HG03064 (cell line): ENCODE data around the gene MSI1.
"Not testable (repeated sequence)": the region's sequence is repeated elsewhere in the genome, so short reads cannot be mapped to it uniquely, and the experiment has no call there.

Source experiments
- ATAC-seq: cut with Tn5 transposase; IDR thresholded peaks from one replicate; pipeline ENCODE4 v1.9.1; 2021; ENCODE audit warnings: low read depth; ENCODE audit not compliant: unreplicated experiment

Gene MSI1

DNA sequence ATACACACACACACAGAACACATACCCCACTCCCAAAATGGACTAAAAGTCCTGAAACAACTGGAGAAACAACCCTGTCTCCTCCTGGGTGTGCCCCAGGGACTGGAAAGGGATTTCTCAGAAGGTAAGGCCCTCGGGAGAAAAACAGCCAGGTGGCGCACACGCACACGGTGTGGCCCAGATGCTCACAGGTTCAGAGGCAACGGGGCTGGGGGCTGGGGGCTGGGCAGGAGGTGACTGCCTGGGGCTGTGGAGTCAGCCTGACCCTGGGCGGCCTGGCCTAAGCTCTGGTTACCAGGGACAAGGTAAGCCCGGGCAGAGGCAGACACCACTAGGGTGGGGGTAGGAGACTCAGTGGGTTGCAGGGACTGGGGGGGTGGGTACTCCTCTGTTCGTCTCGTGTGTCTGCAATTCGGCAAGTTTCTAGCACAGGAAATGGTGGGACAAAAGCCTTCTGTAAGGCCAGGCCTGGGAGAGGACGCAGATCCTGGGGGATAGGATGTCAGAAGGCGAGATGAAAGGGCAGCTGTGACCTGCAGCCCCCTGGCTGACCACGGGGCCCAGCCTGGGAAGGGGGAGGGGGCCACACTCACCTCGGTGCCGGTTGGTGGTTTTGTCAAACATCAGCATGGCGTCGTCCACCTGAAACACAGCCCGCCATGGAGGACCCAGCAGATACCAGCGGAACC, 10.4 kb downstream of the MSI1 start:
- ATAC-seq = no peak

DNA sequence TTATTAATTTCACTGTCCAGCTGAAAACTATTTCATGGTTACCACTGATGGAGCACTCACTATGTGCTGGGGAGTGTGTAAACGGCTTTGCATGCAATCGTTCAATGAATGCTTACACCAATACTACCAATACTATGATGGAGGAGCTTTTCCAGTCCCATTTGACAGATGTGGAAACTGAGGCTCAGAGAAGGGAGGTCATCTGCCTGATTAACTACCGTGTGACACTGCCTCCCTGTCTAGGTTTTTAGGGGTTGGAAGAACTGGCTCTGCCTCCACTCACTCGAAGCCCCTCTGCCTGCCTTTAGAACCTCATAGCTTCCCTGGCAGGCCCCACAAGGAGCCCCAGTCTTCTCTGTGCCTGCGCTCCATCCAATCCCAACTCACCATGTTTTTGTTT, 11.9 kb downstream of the MSI1 start:
- ATAC-seq = no peak

DNA sequence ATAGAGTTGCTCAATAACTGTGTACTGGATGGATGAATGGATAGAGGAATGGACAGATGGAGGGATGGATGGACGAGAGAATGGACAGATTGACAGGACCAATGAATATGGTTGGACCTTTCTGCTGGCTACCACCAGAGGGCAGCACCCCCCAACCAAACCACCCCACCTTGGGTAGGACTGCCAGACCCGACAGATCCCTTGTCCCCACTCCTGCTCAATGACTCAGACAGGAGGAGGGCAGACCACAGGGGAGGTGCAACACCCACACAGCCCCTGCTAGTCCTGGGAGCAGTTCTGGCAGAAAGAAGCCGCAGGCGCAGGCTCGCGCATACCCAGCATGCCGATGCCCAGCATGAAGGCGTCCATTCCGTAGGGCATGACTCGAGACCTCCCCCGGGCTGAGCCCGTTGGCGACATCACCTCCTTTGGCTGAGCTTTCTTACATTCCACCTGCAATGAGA, 12.4 kb downstream of the MSI1 start:
- no peak for ATAC-seq

DNA sequence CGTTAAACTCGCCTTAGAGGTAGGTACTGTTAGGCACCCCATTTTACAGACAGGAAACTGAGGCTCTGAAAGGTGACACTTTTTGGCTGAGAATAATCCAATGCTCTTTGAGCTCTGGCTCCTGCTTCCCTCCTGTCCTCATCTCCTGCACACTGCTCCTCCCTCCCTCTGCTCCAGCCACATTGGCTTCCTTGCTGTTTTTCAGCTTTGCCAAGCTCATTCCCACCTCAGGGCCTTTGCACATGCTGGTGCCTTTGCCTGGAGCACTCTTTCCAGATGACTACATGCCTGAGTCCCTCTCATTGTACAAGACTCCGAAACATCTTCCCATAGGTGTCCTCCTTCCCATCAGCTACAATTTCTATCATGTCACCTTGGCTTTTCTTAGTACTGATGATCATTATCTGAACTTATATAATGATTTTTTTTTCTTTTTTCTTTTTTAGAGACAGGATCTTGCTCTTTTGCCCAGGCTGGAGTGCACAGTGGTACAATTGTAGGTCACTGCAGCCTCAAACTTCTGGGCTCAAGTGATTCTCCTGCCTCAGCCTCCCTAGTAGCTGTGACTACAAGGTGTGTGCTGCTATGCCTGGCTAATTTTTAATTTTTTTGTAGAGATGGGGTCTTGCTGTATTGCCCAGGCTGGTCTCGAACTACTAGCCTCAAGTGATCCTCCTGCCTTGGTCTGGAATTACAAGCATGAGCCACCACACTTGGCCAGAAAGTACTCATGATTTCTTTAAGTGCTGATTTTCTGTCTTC, 15.2 kb downstream of the MSI1 start:
- no peak for ATAC-seq

DNA sequence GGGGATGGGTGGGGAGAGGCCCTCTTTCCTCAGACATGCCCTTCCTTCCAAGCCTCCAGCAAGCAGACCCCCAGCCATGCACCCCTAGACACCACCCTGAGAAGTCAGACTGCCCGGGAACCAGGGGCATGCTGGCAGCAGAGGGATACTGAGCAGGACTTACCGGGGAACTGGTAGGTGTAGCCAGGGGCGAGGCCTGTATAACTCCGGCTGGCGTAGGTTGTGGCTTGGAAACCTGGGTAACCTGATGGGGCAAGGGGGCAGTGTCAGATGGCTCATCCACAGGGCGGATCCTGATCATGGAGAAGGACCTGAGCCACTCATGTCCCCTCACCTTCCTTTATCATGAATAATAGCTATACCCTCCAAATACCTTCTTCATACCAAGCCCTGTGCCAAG, 15.8 kb downstream of the MSI1 start:
- ATAC-seq = no peak

DNA sequence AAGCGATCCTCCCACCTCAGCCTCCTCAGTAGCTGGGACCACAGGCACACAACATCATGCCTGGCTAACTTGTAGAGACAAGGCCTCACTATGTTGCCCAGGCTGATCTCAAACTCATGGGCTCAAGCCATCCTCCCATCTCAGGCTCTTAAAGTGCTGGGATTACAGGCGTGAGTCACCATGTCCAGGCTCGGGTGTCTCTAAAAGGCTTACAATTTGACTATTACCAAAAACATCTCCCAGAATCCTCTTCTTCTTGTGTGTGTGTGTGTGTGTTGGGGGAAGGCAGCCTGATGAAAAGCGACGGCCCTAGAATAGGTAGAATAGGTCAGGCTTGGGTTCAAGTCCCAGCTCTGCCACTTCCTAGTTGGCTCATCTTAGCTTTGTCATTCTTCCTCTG, 16.8 kb downstream of the MSI1 start:
- ATAC-seq = no peak

DNA sequence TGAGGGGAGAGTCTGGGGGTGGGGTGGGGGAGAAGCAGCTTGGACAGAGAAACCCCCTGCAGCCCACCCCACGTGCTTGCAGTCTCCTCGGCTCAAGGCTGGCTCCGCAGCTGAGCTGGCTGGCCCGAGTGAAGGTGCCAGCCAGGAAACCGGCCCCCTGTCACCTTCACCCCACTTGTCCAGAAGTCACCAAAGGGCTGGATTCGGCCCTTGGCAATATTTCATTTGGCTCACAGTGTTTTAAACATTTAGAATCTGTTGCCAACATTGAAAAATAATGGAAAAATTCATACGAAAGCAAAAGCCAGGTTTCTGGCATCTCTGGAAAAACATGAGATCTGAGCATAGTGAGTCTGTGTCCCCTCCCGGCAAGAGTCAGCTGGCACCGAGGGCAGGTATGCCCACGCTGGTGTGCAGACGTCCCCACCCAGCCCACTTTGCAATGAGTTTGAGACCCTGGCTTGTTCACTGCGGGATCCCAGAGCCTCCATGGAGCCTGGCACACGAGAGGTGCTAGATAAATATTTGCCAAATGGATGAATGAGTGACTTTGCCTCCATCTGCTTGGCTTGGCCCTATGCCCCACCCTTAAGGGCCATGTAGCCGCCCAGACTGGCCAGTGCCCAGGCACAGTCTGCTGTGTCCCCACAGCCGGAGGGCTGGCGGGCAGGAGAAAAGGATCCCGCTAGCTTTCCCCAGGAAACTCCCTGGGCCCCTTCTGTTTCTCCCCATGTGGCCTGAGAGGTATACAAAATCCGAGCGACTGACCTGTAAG, 18.2 kb downstream of the MSI1 start:
- no peak for ATAC-seq

DNA sequence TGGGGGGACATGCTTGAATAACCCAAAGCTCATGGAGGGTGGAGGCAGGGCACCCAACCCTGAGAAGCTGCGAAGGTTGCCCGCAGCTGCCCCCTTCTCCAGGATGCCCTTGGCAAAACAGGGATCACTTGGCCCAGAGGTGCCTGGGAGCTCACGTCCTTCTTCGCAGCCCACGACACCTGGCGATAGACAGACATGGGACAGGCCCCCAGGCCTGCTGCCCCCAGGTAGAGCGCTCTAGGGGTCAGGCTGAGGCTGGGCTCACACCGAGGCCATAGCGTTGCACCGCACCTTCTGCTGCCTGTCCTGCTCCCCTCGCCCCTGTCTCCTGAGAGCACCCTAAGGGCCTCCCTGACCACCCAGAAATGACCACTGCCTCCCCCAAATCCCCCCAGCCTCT, 21.2 kb downstream of the MSI1 start:
- no peak for ATAC-seq

DNA sequence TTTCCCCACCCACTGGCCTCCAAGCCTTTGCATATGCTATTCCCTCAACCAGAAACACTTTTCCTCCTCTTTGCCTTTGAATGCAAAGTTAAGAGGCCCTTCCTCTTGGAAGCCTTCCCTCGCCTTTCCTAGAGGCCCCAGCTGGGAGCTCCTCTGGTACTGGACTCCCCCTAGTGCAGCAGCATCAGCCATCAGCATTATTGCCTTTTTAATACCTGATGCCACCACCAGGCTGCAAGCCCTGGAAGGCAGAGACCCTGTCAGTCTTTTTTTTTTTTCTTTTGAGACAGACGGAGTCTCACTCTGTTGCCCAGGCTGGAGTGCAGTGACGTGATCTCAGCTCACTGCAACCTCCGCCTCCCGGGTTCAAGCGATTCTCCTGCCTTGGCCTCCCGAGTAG, 22.3 kb downstream of the MSI1 start:
- ATAC-seq = no peak

DNA sequence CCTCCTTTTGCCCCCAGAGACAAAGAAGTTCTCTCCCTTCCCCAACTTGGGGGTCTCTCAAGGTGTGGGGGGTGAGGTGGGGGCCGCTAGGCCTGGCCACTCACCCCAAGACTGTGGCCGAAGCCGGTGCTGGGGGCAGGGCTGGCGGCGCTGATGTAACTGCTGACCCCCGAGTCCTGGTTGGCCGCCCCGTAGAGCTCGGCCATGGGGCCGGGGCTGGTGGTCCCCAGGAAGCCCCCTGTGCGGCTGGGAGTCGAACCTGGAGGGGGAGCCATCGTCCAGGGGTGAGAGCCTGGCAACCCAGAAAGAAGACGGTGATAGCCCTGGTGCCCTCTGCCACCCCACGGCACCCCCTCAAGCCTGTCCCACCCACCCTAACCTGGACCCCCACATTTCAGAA, 22.9 kb downstream of the MSI1 start:
- no peak for ATAC-seq

DNA sequence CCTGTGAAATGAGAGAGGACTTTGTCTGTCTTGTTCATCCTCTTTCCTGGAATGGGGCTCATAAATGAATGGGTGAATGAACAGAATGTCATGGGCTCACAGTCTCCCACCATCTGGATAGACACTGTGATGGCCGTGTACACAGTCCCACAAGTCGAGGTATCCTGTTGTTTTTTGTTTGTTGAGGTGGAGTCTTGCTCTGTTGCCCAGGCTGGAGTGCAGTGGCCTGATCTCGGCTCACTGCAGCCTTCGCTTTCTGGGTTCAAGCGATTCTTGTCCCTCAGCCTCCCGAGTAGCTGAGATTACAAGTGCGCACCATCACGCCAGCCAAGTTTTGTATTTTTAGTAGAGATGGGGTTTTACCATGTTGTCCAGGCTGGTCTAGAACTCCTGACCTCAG, 25.3 kb downstream of the MSI1 start:
- ATAC-seq = no peak

DNA sequence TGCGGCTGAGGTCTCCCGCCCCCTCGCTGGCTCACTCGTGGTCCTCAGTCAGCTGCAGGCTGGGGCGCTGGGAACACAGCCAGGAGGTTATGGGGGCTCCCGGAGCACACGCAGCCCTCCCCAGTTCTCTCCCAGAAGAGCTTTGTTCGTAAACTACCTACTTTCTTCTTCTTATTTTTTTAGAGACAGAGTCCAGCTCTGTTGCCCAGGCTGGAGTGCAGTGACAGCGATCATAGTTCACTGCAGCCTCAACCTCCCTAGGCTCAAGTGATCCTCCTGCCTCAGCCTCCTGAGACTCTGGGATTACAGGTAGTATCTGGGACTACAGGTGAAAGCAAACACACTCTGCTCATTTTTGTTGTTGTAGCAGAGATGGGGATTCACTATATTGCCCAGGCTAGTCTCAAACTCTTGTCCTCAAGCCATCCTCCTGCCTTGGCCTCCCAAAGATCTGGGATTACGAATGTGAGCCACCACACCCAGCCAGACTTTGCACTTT, 25.9 kb downstream of the MSI1 start:
- ATAC-seq = no peak

DNA sequence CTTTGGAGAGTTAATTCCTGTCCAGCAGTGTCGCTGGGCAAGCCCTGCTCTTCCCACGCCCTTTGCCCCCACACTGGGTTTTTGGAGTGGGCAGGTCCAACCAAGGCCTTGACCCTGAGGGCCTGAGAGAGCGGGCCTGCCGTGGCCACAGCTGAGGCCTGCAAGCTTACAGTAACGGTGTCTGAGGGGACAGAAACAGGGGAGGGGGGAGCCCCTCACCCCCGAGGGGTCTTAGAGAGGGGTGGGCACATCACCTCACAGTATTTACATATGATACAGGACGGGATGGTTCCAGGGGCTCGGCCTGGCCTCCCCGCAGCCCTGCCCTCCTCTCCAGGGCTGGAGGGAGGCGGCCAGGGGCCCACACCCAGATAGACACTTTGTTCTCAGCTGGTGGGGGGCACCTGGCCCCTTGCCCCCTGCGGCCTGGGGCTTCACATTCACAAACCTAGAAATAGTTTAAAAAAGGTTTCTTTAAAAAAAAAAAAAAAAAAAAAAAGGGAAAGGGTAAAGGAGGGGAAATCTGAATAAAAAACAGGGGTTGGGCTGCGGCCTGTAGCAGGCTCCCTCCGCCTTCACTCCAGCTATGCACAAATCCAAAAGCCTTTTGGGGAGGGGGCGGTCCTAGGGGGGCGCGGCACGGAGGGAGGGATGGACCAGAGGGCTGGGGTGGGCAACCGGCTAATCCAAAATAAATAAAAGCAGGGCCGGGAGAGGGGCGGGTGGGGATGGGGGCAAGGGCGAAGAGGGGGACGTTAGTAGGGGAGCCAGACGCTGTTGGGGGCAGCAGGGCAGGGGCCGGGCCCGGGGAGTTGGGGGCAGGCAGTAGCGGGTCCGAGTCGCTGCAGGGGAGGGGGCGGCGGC, 26.6 kb downstream of the MSI1 start:
- ATAC-seq = no peak

DNA sequence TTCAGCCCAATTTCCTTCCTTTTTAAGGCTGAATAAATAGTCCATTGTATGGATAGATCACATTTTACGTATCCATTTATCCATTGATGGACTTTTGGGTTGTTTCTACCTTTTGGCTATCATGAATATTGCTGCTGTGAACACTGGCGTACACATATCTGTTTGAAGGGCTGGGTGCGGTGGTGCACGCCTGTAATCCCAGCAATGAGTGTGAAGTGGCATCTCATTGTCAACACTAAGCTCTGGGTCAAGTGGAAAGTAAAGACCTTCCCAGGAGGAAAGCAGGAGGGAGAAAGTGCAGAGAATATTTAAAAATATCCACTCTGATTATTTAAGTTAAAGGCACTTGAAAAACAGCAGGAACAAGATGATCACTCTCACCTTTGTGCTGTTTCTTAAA, 29.7 kb downstream of the MSI1 start:
- ATAC-seq = no peak

DNA sequence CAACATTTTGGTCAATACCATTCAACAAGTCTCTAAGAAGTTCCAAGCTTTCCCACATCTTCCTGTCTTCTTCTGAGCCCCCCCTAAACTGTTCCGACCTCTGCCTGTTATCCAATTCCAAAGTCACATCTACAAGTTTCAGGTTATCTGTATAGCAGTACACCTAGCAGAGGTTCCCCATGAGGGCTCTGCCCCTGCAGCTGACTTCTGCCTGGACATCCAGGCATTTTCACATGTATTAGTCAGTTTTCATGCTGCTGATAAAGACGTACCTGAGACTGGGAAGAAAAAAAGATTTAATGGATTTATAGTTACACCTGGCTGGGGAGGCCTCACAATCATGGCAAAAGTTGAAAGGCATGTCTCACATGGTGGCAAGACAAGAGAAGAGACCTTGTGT, 31.2 kb downstream of the MSI1 start:
- ATAC-seq = no peak

DNA sequence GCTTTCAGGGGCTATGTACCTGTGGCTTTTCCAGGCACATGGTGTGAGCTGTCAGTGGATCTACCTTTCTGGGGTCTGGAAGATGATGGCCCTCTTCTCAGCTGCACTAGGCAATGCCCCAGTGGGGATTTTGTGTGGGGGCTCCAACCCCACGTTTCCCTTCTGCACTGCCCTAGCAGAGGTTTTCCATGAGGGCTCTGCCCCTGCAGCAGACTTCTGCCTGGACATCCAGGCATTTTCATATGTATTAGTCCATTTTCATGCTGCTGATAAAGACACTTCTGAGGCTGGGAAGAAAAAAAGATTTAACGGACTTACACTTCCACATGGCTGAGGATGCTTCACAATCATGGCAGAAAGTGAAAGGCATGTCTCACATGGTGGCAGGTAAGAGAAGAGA, 32.6 kb downstream of the MSI1 start:
- not testable (repeated sequence) for ATAC-seq

DNA sequence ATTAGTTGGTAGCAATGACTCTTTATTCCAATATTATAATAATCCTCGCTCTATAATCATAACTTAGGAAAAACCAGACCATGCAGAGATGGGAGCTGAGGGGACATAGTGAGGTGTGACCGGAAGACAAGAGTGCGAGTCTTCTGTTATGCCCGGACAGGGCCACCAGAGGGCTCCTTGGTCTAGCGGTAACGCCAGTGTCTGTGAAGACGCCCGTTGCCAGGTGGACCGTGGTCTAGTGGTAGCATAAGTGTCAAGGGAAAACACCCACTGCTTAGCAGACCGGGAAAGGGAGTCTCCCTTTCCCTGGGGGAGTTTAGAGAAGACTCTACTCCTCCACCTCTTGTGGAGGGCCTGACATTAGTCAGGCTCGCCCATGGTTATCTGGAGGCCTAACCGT, 33.5 kb downstream of the MSI1 start:
- not testable (repeated sequence) for ATAC-seq

DNA sequence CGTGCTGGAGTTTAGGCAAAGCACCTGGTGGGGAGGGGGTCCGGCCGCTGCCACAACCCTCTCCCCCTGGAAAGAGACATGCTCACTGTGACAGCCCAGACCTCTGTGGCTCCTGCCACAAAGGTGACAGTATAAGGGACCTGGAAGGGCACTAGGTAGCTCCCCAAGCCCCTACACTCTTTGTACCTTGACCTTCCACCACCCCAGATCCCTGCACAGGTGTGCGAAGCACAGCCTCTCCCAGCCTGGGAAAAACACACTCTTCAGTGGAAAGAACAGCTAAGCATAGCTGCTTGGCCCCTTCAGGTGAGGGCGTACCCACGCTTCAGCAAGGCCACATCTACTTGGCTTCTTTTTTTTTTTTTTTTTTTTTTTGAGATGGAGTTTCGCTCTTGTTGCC, 36.4 kb downstream of the MSI1 start:
- ATAC-seq = no peak

DNA sequence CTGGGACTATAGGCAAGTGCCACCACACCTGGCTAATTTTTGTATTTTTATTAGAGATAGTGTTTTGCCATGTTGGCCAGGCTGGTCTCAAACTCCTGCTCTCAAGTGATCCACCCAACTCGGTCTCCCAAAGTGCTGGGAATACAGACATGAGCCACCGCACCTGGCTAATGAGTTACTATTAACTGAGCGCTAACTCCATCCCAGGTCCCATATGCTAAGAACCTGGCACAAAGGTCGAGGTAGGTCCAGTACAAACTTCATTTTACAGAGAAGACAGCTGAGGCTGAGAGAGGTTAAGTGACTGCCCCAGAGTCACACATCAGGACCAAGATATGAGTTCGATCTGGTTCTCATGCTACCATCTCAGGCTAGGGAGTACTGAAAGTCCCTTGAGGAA, 36.9 kb downstream of the MSI1 start:
- ATAC-seq = no peak

DNA sequence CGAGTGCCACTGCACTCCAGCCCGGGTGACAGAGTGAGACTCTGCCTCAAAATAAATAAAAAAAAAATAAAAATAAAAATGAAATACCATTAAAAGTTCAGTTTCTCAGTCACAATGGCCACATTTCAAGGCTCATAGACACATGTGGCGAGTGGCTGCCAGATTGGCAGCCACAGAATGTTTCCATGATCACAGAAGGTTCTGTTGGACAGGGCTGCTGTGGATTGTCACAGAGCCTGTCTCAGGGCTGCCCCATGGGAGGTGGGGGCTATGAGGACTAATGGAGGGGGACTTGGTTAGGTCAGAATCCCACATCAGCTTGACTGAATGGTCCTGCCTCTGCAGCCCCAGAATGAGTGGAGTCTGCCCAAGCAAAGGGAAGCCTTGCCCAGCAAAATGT, 37.6 kb downstream of the MSI1 start:
- ATAC-seq = no peak
